H9 (cell line): Measurements from ENCODE around the gene CLEC4C. TPM values are rescaled to one million over a fixed set of nuclear protein-coding genes. Genes with fewer than 3 reads are reported as not detected.

ENCODE experiments used
- DNase-seq: peaks from one replicate; pipeline ENCODE4 v3.0.0-alpha.2; 2017
- H2AFZ ChIP-seq: one replicate; pipeline ENCODE4 v1.6.1; 2013; ENCODE audit warnings: mild to moderate bottlenecking, low read length, control low read depth, moderate library complexity
- H2AK5ac ChIP-seq: 2 replicates; pipeline ENCODE4 v1.6.1; 2013; ENCODE audit warnings: low read length, control low read depth, mixed read lengths; ENCODE audit not compliant: insufficient read length
- H2BK120ac ChIP-seq: one replicate; pipeline ENCODE4 v1.6.1; 2013; ENCODE audit warnings: low read depth, mild to moderate bottlenecking, low read length, control low read depth, inconsistent platforms; ENCODE audit not compliant: poor library complexity, severe bottlenecking
- H2BK12ac ChIP-seq: 2 replicates; pipeline ENCODE4 v1.6.1; 2013; ENCODE audit warnings: low read length, control low read depth, mixed read lengths, low read depth; ENCODE audit not compliant: insufficient read length
- H2BK15ac ChIP-seq: 2 replicates; pipeline ENCODE4 v1.6.1; 2013; ENCODE audit warnings: low read depth, low read length, control low read depth
- H2BK20ac ChIP-seq: one replicate; pipeline ENCODE4 v1.6.1; 2013; ENCODE audit warnings: low read depth, mild to moderate bottlenecking, low read length, control low read depth, inconsistent platforms; ENCODE audit not compliant: poor library complexity, severe bottlenecking
- H2BK5ac ChIP-seq: 2 replicates; pipeline ENCODE4 v1.6.1; 2013; ENCODE audit warnings: low read length, control low read depth, mixed read lengths; ENCODE audit not compliant: insufficient read length
- H3K14ac ChIP-seq: 2 replicates; pipeline ENCODE4 v1.6.1; 2013; ENCODE audit warnings: low read length, control low read depth; ENCODE audit not compliant: insufficient read depth
- H3K18ac ChIP-seq: 2 replicates; pipeline ENCODE4 v1.6.1; 2013; ENCODE audit warnings: low read depth, mild to moderate bottlenecking, mixed read lengths, low read length, control low read depth; ENCODE audit not compliant: insufficient read length
- H3K23ac ChIP-seq: 2 replicates; pipeline ENCODE4 v1.6.1; 2013; ENCODE audit warnings: low read length, control low read depth, mixed read lengths, low read depth; ENCODE audit not compliant: insufficient read length
- H3K23me2 ChIP-seq: 2 replicates; pipeline ENCODE4 v1.6.1; 2013; ENCODE audit warnings: low read depth, mild to moderate bottlenecking, mixed read lengths, low read length, control low read depth; ENCODE audit not compliant: insufficient read length, poor library complexity, severe bottlenecking
- H3K27ac ChIP-seq: 2 replicates; pipeline ENCODE4 v1.5.1; 2013; ENCODE audit warnings: low read length, control low read depth, mixed read lengths, low read depth; ENCODE audit not compliant: insufficient read length
- H3K27me3 ChIP-seq: 2 replicates; pipeline ENCODE4 v1.6.1; 2013; ENCODE audit warnings: low read length, control low read depth, inconsistent platforms; ENCODE audit not compliant: insufficient read depth
- H3K4ac ChIP-seq: 2 replicates; pipeline ENCODE4 v1.6.1; 2013; ENCODE audit warnings: low read depth, mild to moderate bottlenecking, control low read depth, inconsistent platforms, low read length, moderate library complexity
- H3K4me1 ChIP-seq: 2 replicates; pipeline ENCODE4 v1.6.1; 2013; ENCODE audit warnings: low read length, control low read depth, inconsistent platforms; ENCODE audit not compliant: insufficient read depth
- H3K4me2 ChIP-seq: 2 replicates; pipeline ENCODE4 v1.6.1; 2013; ENCODE audit warnings: low read length, control low read depth, mixed read lengths; ENCODE audit not compliant: insufficient read length, insufficient read depth
- H3K56ac ChIP-seq: 2 replicates; pipeline ENCODE4 v1.6.1; 2013; ENCODE audit warnings: low read depth, mild to moderate bottlenecking, mixed read lengths, low read length, control low read depth; ENCODE audit not compliant: insufficient read length
- H3K79me1 ChIP-seq: 2 replicates; pipeline ENCODE4 v1.6.1; 2013; ENCODE audit warnings: low read depth, mild to moderate bottlenecking, moderate library complexity, low read length, control low read depth, inconsistent platforms; ENCODE audit not compliant: insufficient read depth, poor library complexity, severe bottlenecking
- H3K79me2 ChIP-seq: 2 replicates; pipeline ENCODE4 v1.6.1; 2013; ENCODE audit warnings: low read length, control low read depth, inconsistent platforms; ENCODE audit not compliant: insufficient read depth
- H3K9ac ChIP-seq: 2 replicates; pipeline ENCODE4 v1.6.1; 2013; ENCODE audit warnings: low read length, control low read depth, mixed read lengths; ENCODE audit not compliant: insufficient read length; ENCODE audit errors: extremely low read depth
- H3K9me3 ChIP-seq: one replicate; pipeline ENCODE4 v1.6.1; 2013; ENCODE audit warnings: low read depth, low read length, inconsistent platforms; ENCODE audit not compliant: control insufficient read depth
- H3T11ph ChIP-seq: one replicate; pipeline ENCODE4 v1.6.1; 2013; ENCODE audit warnings: mild to moderate bottlenecking, low read length, control low read depth, inconsistent platforms
- H4K20me1 ChIP-seq: one replicate; pipeline ENCODE4 v1.6.1; 2013; ENCODE audit not compliant: control insufficient read depth, insufficient read length, insufficient read depth
- H4K5ac ChIP-seq: 2 replicates; pipeline ENCODE4 v1.6.1; 2013; ENCODE audit warnings: low read depth, mild to moderate bottlenecking, mixed read lengths, low read length, control low read depth; ENCODE audit not compliant: insufficient read length
- H4K8ac ChIP-seq: replicated peaks from 2 replicates; pipeline ENCODE4 v1.6.1; 2013; ENCODE audit warnings: low read length, control low read depth, mixed read lengths, low read depth; ENCODE audit not compliant: insufficient read length
- H4K91ac ChIP-seq: 2 replicates; pipeline ENCODE4 v1.6.1; 2013; ENCODE audit warnings: low read depth, mild to moderate bottlenecking, moderate library complexity, mixed read lengths, low read length, control low read depth; ENCODE audit not compliant: insufficient read length
- H3K27ac Mint-ChIP-seq, 3 experiments: 2 replicates in 2 of 3; 3 replicates in 1 of 3; pipeline ENCODE4 v1.8.0; 2020 to 2021; ENCODE audit warnings: mixed read lengths in 3 of 3, mild to moderate bottlenecking in 1 of 3, moderate library complexity in 1 of 3
- H3K27me3 Mint-ChIP-seq: 2 replicates; pipeline ENCODE4 v1.8.0; 2021; ENCODE audit warnings: low read depth, mild to moderate bottlenecking, moderate library complexity, mixed read lengths
- H3K36me3 Mint-ChIP-seq, 3 experiments: 2 replicates in 2 of 3; 3 replicates in 1 of 3; pipeline ENCODE4 v1.8.0; 2020 to 2021; ENCODE audit warnings: low read depth in 3 of 3, mixed read lengths in 3 of 3; ENCODE audit not compliant: insufficient read depth in 1 of 3
- H3K4me1 Mint-ChIP-seq, 2 experiments: 2 replicates each; pipeline ENCODE4 v1.8.0; 2020; ENCODE audit warnings: mixed read lengths in 2 of 2
- H3K4me3 Mint-ChIP-seq, 2 experiments: 2 replicates in 1 of 2; 3 replicates in 1 of 2; pipeline ENCODE4 v1.8.0; 2020 to 2021; ENCODE audit warnings: mild to moderate bottlenecking in 2 of 2, mixed read lengths in 2 of 2, moderate library complexity in 1 of 2
- H3K9me3 Mint-ChIP-seq, 2 experiments: 2 replicates in 1 of 2; 3 replicates in 1 of 2; pipeline ENCODE4 v1.8.0; 2020; ENCODE audit warnings: mild to moderate bottlenecking in 2 of 2, mixed read lengths in 2 of 2, moderate library complexity in 1 of 2
- CTCF ChIP-seq: fragments of 200-600 bp; sonication (generic); conservative IDR thresholded peaks from 3 replicates; pipeline ENCODE4 v1.8.0; 2021; ENCODE audit warnings: antibody characterized with exemption, mild to moderate bottlenecking
- WGBS: extraction: QIAGEN DNeasy Blood & Tissue Kit; methylation state at CpG from one replicate; pipeline ENCODE4 v1.1.7; 2013; ENCODE audit warnings: missing lambda C conversion rate, low lambda C conversion rate, mixed read lengths; ENCODE audit not compliant: insufficient read length; ENCODE audit errors: extremely low coverage; 5-methylcytosine and 5-hydroxymethylcytosine counted together
- total RNA-seq: library from RNA; stranded (reverse); gene quantifications from 2 replicates; pipeline ENCODE4 v1.2.1, GENCODE V29; 2021

The CLEC4C gene
- total RNA-seq, 1 experiment from 2014 or later, result 0.26 TPM

- Histone ChIP-seq H2BK15ac (no peak within 1 kb of the TSS), H3K79me1 (no peaks in the 10 kb centered on the region), H2AFZ (no peak within 1 kb of the TSS), H2BK120ac (no peak within 1 kb of the TSS), H3K56ac (no peak within 1 kb of the TSS), H3K4me2 (no peak within 1 kb of the TSS), H4K20me1 (no peaks in the 10 kb centered on the region), H3K9ac (no peak within 1 kb of the TSS), H2AK5ac (no peak within 1 kb of the TSS), H3K4me1 (peaks cover 4% of the 10 kb centered on the region; the same call in 1 of the 2 replicates), H3K4ac (no peak within 1 kb of the TSS), H2BK20ac (no peak within 1 kb of the TSS), H3K14ac (no peak within 1 kb of the TSS), H3K27ac (peak within 1 kb of the TSS; percentile 58), H4K5ac (no peak within 1 kb of the TSS), H3T11ph (no peak within 1 kb of the TSS), H3K79me2 (no peaks in the 10 kb centered on the region), H3K18ac (no peak within 1 kb of the TSS), H2BK12ac (no peak within 1 kb of the TSS), H3K23me2 (no peaks in the 10 kb centered on the region), H3K27me3 (no peaks in the 10 kb centered on the region), H4K91ac (no peak within 1 kb of the TSS), H2BK5ac (no peak within 1 kb of the TSS), H3K23ac (no peak within 1 kb of the TSS), H3K9me3 (no peaks in the 10 kb centered on the region), H4K8ac (no peak within 1 kb of the TSS)
- no peaks in the 10 kb centered on the region for H3K27me3 Mint-ChIP-seq
- no CpG with 5 or more reads among the region's 7 CpGs for WGBS
- no peak for DNase-seq
- no peaks in the 10 kb centered on the region; a peak in 1 of 5 replicates for H3K9me3 Mint-ChIP-seq
- H3K36me3 Mint-ChIP-seq, result peaks cover 0 to 3% (median 0%) of the 10 kb centered on the region in 3 experiments; a peak in 1 of 7 replicates
- no peak for TF ChIP-seq CTCF
- H3K27ac Mint-ChIP-seq, result peak within 1 kb of the TSS; percentile 89 to 99 (median 92)
- H3K4me3 Mint-ChIP-seq, result peak within 1 kb of the TSS; percentile 9 to 64
- H3K4me1 Mint-ChIP-seq, result peaks cover 37 to 41% of the 10 kb centered on the region in 2 experiments
Observed at GRCh38 chr12:7695566-7696197, 51.5 kb downstream of the CLEC4C start, which contains the start of gene GDF3. GDF3 (minus strand) TSS chr12:7695775; CDS start chr12:7695728, 47 bp downstream.
